Coronary artery (tissue), 2 donors: ENCODE results near the gene PLAAT2.
A peak's percentile ranks its signal among the peaks of the same experiment; 100 is the strongest.

ENCODE experiments used
- DNase-seq: peaks from one replicate; pipeline ENCODE4 v3.0.0-alpha.2; 2017; ENCODE audit warnings: low spot score
- H3K27ac ChIP-seq, 2 donors: fragments of 200-600 bp; sonication (generic); one replicate each; pipeline ENCODE4 v1.5.1; 2016 to 2019
- H3K4me3 ChIP-seq: fragments of 200-600 bp; sonication (generic); 2 replicates; pipeline ENCODE4 v1.5.1; 2016; ENCODE audit warnings: mild to moderate bottlenecking, moderate library complexity
- TF ChIP-seq, protein P1 (sequence below): fragments of 200-600 bp; sonication (generic); IDR thresholded peaks from one replicate; pipeline ENCODE4 v1.5.1; 2019; ENCODE audit warnings: antibody characterized with exemption

Gene PLAAT2

DNA sequence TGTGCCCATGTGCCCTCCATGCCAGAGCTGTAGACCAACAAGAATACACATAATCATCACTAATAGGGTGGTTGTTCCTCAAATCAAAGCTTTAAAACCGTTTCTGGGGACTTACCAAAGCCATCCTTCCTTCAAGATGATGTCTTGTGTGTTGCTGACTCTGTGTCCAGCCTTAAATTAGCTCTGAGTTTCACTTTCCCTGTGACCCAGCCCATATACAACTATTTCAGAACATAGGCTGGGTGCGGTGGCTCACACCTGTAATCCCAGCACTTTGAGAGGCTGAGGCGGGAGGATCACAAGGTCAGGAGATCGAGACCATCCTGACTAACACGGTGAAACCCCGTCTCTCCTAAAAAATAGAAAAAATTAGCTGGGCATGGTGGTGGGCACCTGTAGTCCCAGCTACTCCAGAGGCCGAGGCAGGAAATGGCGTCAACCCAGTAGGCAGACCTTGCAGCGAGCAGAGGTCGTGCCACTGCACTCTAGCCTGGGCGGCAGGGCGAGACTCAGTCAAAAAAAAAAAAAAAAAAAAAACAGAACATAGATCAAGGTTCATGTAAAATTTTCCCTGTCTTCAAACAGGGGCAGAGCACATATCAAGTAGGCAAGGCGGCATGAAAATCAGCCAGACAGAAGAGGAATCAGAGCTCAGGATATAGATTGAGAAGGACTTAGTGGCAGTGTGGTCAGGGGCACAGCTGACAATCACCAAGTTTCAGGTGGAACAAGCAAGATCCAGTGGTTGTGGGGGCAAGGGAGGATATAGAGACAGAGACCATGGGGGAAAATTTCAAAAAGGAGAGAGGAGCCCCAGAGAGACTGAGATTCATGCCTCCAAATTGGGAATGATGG lies at the start of gene PLAAT2:
Gene PLAAT2 (minus strand): TSS at position 179 of the 855 bp plus-strand sequence. CDS start 55 bp downstream, at position 124.
- H3K4me3 ChIP-seq, result no peak within 1 kb of the TSS
- TF ChIP-seq, protein P1, sequence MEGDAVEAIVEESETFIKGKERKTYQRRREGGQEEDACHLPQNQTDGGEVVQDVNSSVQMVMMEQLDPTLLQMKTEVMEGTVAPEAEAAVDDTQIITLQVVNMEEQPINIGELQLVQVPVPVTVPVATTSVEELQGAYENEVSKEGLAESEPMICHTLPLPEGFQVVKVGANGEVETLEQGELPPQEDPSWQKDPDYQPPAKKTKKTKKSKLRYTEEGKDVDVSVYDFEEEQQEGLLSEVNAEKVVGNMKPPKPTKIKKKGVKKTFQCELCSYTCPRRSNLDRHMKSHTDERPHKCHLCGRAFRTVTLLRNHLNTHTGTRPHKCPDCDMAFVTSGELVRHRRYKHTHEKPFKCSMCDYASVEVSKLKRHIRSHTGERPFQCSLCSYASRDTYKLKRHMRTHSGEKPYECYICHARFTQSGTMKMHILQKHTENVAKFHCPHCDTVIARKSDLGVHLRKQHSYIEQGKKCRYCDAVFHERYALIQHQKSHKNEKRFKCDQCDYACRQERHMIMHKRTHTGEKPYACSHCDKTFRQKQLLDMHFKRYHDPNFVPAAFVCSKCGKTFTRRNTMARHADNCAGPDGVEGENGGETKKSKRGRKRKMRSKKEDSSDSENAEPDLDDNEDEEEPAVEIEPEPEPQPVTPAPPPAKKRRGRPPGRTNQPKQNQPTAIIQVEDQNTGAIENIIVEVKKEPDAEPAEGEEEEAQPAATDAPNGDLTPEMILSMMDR, result no peak
- H3K27ac ChIP-seq, result no peak within 1 kb of the TSS
- no peak for DNase-seq

DNA sequence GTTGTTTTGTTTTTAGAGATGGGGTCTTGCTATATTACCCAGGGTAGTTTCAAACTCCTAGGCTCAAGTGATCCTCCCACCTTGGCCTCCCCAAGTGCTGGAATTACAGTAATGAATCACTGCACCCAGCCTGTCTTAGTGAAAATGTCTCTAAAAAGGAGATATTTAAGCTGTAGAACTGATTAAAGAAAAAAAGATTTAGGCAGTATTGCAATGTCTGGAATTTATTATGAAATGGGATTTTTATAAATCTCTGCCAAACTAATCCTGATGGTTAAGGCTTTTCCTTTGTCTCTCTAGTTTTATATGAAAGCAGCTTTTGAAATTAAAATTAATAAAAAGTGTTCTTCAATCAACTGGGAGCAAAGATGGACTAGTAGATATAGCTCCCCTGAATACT lies 49.0 kb upstream of the PLAAT2 start:
- Histone ChIP-seq H3K27ac (peak overlapping the region in 1 of 2 donors; percentile 20), H3K4me3 (peak overlapping the region; percentile 2)
- TF ChIP-seq, protein P1, result no peak
- no peak for DNase-seq

DNA sequence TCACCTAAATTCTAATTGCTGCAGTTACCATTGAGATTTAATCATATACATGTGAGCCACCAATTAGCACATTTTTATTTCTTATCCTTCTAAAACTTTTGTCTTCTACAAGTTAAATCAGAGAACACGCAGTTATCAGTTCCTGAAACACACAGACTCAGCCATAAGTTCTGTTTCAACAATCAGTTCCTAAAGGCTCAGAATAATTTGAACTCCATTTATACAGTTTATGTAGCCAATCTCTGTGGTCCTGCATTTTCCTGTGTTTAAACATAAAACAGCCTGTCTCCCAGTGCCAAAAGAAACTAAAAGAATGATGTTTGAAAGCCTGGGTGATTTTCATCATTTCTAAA lies 48.2 kb upstream of the PLAAT2 start:
- Histone ChIP-seq H3K27ac (peak overlapping the region in 1 of 2 donors; percentile 20), H3K4me3 (peak overlapping the region; percentile 5)
- TF ChIP-seq, protein P1, result no peak
- DNase-seq, result no peak

DNA sequence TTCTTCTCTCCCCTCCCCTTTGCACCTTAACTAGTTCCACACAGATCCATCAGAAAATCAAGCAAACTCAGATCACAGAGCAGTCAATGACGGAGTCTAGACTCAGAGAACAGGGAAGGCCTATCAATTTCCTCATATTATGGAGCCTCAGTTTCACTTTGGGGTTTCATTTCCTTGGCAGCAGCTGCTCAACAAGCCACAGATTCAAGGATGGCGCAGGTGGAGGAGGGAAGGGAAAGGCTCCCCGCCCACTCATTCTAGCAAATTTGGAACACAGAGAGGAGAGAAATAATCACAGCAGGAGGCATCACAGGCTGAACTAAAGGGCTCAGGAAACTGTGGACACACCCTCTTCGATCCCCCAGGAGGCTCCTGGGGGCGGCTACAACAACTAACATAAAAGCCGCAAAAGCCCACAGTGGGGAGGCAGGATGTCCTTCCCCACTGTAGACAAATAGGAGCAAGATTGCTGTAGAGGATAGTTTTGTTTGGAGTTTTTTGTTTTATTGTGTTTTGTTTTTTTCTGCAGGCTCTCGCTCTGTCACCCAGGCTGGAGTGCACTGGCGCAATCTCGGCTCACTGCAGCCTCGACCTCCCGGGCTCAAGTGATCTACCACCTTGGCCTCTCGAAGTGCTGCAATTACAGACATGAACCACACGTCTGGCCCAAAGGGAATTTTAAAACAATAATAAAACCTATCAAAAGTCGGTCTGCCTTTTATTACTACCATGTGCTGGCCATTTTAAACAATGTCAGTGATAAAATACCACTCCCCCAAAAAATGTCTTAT lies 47.6 kb upstream of the PLAAT2 start:
- TF ChIP-seq, protein P1, result no peak
- DNase-seq, result peak; percentile 69
- H3K27ac ChIP-seq, result peak overlapping the region in 1 of 2 donors; percentile 44
- peak overlapping the region; percentile 5 for H3K4me3 ChIP-seq

DNA sequence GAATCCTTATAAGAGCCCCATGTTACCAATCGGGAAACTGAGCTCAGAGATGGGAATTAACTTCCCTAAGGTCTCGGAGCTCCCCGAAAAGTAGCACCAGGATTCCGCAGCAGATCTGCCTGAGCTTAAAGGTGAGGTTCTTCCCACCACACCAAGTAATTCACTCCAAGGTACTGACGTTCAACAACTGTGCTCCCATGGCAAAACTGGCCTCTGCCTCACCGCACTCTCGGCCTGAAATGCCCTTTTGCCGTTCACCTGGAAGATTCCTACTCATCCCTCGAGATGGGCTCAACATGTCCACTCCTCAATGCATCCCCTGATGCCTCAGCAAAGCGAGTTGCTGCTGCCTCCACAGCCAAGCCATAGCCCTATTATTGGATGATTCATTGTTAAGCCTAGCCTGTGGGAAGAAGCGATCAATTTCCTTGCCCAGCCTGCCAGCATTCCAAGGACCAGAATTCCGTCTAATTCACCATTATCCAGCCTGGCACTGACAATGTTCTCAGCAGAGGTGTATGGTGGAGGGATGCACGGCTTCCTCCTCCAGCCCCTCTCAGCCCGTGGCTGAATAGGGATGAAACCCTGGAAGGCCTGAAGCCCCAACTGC lies 46.9 kb upstream of the PLAAT2 start:
- TF ChIP-seq, protein P1, result no peak
- Histone ChIP-seq H3K4me3 (no peak overlapping the region), H3K27ac (peak overlapping the region in 1 of 2 donors; percentile 44)
- DNase-seq, result peak; percentile 68

DNA sequence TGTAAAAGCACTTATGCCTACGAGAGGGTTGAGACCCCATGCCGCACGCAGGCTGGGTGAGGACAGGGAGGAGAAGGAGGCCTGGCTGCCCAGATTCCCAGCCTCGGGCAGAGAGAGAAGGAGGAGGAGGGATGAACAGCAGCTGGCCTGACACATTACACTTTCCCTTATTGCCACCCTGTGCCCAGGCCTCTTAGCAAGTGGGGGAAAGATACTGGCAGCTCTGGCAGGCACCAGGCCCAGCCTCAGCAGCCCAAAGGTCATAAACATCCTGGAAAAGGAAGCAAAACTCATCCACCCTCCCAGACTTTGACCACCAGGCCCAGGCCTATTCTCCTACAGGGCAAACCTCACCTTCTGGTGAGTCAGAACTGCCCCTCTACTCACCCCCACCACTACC lies 46.4 kb upstream of the PLAAT2 start:
- TF ChIP-seq, protein P1, result no peak
- DNase-seq, result peak; percentile 66
- H3K4me3 ChIP-seq, result peak overlapping the region; percentile 8
- H3K27ac ChIP-seq, result peak overlapping the region in 1 of 2 donors; percentile 44
